HCEC 1CT (cell line): Measurements from ENCODE around the gene GALNT18.
A peak's percentile ranks its signal among the peaks of the same experiment; 100 is the strongest.

ENCODE experiments used
- DNase-seq: peaks from one replicate; pipeline ENCODE4 v3.0.0-alpha.2; 2017

GALNT18 gene

DNA sequence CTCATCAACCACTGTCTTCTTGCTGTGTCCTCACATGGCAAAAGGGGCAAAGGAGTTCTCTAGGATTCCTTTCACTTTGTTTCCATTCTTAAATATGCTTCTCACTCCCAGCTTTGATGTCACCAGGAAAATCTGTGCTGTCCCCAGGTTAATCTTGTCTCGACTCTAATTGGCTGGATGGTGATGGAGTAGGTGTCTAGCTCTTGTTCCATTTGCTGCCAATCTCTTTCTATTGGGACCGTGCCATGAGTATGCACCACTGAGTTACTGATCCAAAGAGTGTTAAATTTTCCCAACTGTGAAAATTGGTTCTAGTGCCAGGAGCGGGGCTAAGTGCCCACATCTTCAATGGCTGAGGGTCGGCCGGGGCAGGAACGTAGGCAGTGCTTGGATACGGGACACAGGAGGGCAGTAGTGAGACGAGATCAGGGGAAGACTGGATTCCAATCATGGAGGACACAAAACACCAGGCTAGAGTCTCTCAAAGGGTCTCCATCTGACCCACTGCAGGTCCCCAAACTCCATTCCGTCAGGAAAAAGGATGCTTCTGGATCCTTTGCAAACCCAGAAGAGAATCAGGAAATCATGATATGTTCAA, 221.1 kb downstream of the GALNT18 start:
- DNase-seq: no peak

DNA sequence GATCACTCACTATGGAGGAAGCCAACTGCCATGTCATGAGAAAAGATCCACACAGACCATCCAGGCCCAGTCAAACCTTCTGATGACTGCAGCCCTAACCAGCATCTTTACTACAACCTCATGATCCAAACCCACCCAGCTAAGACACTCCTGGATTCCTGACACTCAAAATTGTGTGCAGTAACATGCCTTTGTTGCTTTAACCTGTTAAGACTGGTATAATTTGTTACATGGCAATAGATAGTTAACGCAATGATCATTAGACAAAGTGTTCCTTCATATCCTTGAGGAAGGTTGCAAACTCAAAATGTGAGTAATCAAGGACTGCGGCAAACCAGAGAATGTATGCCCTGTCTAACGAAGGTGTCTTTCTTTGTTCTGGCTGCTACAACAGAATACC, 221.7 kb downstream of the GALNT18 start:
- no peak for DNase-seq

DNA sequence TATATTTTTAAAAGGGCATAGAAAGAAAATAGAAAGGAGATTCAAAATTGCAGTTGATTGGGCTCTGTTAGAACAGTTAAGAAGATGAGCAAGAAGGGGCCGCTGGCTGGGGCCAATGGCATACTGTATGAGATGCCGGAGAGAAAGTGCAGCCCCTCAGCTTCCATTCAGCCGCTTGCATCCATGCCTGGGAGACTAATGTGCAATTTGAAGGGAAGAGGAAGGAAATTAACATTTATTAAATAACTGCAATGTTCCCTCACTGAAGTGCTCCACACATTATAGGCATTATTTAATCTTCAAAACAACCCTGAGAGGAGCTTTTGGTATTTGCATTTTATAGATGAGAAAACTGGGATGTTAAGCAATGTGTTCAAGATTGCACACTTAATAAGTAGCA, 224.0 kb downstream of the GALNT18 start:
- no peak for DNase-seq

DNA sequence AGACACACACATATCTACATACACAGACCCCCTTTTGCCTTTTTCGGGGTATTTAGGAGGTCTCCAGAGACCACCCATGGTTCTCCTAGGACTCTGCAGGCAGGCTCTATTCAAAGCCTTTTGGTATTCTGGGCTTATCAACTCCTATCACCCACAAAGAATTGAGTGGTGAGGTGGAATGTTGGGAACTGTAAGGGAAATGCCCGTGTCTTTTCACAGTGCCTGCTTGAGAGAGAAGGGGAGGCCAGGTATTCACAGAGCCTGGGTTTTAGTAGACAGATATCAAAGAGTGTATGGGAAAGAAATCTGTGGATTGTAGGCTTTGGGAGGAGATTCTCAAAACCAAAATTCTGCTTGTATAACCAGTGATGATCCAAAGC, 224.8 kb downstream of the GALNT18 start:
- DNase-seq: no peak

DNA sequence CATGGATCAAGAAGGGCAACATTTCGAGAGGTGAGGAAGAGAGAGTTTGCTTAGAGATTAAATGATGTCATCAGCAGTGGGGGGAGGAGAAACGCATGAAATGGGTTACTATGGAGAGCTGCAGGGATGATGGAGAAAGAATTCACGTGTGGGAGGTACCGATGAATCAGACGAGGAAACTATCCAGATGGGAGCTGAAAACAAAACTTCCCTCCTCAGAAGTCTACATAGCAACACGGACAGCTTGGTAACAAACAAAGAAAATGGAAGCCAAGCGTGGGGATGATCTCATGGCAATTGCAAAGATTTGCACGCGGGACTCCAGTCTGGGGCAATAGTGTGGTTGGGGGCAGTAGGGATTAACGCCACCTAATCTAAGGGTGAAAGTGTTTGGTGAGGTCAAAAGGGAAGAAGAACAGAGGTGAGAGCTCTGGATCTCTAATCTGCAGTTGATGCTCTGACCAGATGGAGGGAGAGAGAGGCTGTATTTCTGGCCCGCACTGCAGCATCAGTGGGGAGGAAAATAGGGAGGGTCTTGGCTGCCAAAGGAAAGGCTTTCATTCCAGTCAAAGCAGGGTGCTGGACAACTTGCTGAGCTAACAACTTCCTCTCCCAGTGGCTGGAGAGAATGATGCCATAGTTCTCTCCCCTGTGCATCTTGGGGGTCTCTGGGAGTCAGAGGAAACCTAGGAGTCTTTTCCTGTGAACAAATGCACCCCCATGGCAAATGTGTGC, 225.3 kb downstream of the GALNT18 start:
- peak; percentile 77 for DNase-seq

DNA sequence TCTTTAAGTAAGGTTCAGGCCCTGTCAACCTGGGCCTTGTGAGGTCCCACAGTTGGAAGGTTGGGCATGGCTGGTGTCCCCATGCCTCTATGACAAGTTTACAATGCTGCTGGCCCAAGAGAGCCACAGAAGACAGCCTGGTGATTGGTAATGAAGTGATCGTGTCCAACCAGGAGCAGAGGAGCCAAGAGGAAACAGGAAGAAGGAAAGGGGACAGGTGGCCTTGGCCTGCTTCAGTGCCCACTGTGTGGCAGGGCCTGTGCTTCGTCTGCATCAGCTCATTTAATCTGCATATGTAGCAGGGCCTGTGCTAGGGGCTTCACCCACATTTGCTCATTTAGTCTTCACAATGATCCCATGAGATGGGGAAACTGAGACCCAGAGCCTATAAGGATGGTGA, 226.7 kb downstream of the GALNT18 start:
- DNase-seq: no peak

DNA sequence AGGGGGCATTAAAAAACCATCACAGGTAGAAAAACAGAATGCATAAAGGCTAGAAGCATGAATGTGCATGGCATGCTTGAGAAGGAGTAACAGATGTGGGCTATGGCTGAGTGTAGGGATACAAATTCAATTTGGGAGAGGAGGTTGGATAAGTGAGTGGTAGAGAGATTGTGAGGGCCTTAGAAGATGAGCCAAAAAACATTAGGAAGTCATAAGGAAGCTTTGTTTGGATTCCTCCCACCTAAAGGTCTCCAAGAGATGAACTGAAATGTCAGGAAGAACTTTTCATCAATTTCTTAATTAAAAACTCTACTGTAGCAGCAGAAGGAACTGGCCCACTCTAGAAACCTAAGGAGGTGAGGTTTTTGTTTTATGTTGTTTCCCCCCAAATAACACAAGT, 227.6 kb downstream of the GALNT18 start:
- no peak for DNase-seq

DNA sequence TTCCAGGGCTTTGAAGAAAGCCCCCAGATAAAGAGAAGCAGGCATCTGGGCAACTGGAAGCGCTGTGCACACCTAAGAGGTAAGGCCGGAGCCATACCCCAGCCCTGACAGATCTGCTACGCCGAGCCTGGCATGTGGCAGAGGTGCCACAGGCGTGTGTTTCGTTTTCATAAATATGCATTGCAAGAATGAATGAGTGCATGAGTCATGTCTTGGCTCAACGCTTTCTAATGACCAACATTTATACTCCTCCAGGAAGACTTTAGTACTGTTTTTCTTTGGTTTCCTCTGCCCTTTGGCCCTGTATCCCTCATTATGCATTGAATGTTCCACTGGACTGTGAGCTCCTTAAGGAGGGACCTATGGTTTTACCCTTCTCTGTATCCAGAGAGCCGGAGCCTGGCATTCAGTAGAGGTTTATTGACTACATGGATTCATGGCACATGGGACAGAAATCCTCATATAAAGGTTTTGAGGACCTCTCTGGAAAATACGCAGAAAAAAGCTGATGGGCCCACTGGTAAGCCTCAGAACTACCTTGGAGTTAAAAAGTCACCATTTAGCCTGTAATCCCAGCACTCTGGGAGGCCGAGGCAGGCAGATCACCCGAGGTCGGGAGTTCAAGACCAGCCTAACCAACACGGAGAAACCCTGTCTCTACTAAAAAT, 229.9 kb downstream of the GALNT18 start:
- peak; percentile 64 for DNase-seq

DNA sequence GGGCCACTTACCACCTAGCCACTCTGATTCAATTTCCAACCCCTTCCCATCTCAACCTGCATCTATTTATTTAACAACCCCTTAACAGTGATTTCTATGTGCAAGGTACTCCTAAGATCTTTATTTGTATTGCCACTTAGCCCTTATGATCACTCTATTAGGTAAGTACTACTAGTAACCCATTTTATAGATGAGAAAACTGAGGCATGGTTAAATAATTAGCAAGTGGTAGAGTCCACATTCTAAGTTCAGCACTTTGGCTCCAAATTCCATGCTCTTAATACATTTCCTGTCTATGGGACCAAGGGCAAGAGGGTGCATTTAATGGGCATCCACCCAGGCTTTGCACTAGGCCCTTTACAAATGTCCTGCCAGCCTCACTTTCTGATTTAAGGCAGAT, 230.6 kb downstream of the GALNT18 start:
- no peak for DNase-seq

DNA sequence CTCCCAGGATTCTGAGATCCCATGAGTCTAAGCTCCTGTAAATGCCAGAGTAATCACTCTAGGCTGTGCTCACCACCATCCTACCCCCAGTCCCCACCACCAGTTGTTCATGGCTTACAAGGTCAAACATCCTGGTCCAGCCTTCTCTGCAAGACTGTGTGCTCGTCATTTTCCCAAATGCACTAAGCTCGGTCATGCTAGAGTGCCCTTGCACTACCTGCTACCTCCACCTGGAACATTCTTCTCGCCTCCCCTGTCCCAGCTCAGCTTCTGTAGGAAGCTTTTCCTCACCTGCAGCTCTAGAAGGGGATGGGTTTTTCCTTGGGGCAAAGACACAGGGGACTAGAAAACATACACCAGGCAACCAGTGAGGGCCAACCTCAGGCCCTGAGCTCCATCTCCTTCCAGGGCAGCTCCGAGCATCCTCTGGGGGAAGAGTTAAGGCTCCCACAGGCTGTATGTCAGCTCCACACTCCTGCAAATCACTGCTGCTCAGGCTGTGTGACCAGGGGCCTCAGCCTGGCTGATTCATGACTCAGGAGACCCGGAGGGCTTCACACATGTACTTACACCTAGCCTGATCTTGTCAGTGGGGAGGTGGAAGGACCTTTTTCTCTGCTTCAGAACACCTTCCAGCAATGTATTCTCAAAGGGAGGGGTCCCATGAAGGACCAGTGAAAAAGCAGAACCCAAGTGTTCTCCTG, 231.6 kb downstream of the GALNT18 start:
- no peak for DNase-seq

DNA sequence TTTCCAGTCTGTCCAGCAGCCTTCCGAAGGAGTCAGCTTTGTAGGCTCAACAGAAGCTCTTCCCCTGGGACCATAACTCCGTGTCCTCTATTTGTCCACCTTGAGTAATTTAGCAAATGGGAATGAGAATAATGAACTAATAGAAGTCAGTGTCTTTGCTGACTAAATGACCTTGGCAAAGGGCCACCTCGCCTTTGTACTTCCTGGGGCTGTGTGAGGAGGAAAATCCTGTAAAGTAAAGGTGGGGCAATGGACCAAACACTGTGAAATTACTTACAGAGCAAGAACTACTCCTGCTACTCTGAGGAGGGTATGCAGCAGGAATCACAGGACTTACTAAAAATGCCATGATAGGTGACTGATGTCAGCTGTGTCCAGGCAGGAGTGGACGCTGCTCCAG, 232.6 kb downstream of the GALNT18 start:
- no peak for DNase-seq

DNA sequence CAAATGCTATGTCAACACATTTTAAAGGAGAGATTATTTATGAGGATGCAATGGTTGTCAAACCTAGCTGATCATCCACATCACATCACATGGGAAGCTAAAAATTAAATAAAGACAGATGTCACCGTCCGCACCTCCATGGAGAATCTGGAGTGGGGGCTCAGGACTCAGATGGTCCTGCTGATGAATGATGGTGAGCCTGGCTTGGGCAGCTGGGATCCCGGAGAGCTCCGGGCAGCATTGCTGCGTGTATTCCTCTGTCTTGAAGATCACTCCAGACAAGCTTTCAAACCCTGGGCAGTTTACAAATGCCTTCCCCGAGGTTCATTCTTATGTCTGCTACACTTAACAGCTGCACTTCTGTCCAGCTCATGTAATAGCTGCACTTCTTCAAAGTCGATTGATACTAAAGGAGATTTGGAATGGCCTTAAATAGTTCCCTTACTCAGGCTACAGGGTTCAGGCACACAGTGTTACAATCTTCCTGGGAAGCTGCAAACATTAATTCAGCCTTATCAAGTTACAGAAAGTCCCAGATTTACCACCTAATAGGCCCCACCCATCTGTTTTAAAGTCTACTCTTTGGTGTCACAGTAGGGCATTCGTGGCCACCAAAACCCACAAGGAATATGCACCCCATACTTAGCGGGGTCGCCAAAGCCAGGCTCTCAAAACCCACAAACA, 234.0 kb downstream of the GALNT18 start:
- no peak for DNase-seq

DNA sequence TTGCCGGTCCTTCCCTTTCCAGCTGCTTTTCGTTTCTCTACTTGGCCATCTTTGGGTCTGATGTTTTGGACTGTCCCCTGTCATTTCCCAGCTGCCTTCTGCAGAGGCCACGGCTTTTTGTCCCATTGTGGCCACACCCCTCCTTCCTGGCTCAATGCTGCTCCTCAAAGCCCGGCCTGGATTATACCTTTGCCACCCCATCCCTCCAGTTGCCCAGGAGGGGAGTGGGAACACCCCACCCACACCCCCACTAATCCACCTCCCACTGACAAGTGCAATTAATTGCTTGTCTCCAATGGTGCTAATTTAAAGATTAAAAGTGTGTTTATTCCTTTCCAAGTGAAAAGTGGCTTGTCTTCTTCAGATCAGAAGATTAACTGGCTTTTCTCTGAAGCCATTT, 234.6 kb downstream of the GALNT18 start:
- DNase-seq: no peak

DNA sequence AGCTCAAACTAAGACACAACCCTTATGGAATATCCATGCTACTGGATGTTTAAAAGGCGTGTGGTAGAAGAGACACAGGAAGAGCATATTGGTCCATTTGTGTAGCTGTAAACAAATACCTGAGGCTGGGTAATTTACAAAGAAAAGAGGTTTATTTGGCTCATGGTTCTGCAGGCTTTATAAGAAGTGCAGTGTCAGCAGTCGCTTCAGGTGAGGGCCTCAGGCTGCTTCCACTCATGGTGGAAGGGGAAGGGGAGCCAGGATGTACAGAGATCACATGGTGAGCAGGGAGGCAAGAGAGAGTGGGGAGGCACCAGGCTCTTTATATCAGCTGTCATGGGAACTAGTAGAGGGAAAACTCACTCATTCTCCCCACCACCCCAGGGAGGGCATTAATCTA, 237.0 kb downstream of the GALNT18 start:
- DNase-seq: no peak

DNA sequence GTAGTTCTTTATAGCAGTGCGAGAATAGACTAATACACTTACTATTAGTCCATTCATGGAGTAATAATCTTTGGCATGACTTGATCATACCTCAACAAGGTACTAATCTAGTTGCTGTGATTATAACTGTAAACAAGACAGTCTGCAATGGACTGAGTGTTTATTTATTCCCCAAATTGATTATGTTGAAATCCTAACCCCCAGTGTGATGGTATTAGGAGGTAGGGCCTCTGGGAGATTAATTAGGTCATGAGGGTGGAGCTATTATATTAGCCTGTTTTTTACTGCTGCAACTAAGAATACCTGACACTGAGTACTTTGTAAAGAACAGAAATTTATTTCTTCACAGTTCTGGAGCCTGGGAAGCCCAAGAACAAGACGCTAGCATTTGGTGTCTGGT, 237.8 kb downstream of the GALNT18 start:
- DNase-seq: no peak

DNA sequence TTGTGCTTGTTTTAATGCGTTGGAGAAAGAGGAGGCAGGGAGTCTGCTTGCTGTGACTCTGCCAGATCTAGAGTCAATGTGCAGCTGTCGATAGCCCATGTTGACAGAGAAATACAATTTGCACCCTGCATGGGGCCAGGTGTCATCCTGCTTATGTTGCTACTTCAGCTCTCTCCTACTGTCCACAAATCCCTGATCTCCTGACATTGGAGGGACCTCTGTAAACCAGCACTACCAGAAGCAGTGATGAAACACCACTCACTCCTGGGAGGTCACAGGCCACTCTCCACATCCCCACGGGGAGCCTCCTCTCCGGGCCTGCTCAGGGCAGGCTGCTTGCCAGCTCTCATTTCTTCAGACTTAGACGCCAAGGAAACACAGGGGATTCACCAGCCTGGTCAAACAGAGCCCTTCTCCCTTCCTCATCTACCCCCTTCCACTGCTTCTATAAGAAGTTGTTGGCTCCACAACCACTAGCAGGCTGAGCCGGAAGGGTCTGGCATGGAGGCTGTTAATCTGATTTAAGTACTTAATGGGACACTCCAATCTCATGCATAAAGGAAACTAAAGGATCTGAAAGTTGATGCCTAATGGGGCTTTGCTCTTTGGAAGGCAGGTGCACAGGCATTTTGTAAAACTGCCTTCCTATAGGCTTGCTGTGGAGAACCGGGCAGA, 238.8 kb downstream of the GALNT18 start:
- DNase-seq: no peak

DNA sequence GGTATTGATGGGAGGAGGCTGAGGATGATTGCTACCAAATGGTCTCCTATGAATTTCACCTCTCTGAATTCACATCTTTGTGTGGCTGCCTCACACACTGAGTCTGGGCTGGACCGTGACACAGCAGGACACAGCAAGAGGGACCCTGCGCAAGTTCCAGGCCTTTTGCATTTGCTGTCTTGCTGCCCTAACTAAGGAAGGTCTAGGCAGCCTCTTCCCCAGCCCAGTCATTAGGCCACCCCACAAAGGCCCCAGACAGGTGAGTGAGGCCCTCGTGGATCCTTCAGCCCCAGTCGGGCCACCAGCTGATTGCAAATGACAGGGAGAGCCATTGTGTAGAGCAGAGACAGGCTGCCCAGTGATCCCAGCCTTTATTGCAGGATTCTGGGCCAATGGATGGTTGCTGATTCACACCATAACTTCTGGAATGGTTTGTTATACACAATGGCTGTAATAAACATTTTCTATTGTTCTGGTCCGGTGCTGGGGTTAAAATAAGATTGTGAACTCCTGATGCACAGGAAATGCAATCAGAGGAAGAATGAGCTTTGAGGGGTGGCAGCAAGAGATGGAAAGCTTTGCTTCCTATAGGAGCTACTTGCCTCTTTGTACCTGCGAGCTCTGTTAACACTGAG, 240.2 kb downstream of the GALNT18 start:
- DNase-seq: no peak

DNA sequence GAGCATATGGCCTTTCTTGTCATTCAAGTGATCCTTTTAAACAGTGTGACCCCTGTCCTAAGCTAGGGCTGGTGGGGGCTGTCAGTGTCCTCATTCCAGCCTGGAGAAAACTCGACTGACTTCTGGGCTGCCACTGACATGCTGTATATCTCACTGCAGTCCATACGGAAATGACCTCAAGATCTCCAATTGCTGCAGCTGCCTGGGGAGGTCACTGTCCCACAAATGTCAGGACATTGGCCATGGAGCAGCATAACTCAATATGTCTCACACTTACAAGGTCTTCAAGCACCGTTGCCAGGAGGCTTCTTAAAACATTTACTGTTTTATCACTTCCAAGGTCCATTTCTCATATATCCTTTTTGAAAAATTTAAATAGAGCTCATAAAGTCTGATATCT, 240.9 kb downstream of the GALNT18 start:
- no peak for DNase-seq

DNA sequence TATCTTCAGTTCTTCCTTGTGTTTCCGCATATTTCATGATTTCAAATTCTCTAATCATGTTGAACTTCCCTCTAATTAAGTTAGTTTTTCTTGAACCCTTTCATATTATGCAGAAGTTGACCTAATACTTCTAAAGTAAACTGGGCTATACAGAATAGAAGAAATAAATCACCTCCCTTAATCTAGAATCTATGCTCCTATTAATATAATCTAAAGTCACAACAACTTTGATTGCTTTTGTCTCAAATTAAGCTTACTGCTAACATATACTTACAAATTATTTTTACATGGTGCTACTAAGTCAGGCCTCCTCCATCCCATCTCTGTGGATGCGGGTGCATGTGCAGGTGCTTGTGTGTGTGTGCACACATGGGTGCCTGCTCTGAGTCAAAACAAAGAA, 241.5 kb downstream of the GALNT18 start:
- DNase-seq: no peak

DNA sequence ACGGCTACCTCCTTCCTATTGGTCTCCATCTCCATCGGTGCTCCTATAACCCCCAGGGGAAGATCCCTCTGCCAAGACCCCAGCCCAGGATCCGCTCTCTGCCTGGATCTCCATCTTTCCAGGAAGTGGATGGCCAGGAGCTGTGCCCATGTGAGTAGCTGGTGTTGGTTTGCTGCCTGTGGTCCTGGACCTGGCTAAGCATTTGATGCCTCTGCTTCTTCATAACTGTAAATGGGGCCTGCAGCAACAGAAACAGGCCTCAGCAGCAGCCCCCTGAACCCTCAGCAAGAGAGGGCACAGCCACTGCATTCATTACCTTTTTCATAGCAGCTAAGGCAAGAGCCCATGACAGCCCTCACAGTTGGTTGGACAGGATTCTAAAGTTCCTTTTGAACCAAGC, 242.1 kb downstream of the GALNT18 start:
- no peak for DNase-seq

DNA sequence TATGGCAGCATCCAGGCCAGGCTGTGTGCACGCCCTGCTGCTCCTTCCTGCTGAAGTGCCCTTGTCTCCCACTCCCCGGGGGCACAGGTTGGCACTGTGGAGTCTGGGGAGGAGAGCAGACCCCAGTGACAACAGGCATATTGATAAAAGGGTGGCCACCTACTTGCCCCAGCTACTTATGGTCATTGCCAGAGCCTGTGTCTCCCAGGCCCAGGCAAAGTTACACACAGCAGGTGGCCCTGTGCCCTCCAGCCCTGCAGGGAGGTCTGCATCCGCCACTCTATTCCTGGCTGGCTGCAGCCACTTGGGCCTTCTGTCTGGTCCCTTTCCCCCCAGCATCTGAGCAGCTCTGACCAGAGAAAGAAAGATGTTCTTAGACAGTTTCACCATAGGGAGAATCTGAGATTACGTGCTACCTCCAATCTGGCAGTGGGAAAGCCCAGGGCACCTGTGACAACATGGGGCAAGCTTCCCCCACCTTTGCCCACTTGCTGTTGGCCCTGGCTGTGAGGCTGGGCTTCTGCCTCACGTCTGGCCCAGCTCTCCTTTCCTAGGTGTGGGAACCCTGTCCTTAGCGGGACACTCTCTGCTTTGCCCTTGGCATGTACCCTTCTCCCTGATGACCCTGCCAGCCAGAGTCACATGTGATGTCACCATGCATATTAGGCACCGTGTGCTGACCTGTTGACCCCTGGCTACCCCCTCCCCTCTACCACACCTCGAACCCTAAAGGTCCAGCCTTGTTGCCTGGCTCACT, 243.4 kb downstream of the GALNT18 start:
- DNase-seq: no peak
